BJ (cell line): ENCODE results near the gene HMX2. TPM values are rescaled to one million over a fixed set of nuclear protein-coding genes. Genes with fewer than 3 reads are reported as not detected.
A peak's percentile ranks its signal among the peaks of the same experiment; 100 is the strongest.

Experiments used
- CTCF ChIA-PET: fragments of 350-600 bp; formaldehyde crosslinking; extraction: SDS; loops from one replicate; lab custom pipeline; 2021; ENCODE audit warnings: antibody characterized with exemption, inconsistent platforms; lab: Yijun Ruan, JAX
- POLR2A ChIA-PET: fragments of 300-600 bp; sonication (Branson Sonifier 250); formaldehyde crosslinking; extraction: SDS; loops from one replicate; lab custom pipeline; 2021; ENCODE audit warnings: antibody characterized with exemption; lab: Charles Lee
- DNase-seq: peaks from one replicate; pipeline ENCODE4 v3.0.0-alpha.2; 2011; ENCODE audit warnings: low read depth
- H3K27me3 ChIP-seq: 2 replicates; pipeline ENCODE4 v1.6.0; 2011; ENCODE audit warnings: low read length; ENCODE audit not compliant: control insufficient read depth, insufficient read depth
- H3K36me3 ChIP-seq: 2 replicates; pipeline ENCODE4 v1.5.1; 2011; ENCODE audit warnings: low read length; ENCODE audit not compliant: control insufficient read depth, insufficient read depth
- H3K4me3 ChIP-seq: 2 replicates; pipeline ENCODE4 v1.5.1; 2011; ENCODE audit warnings: low read depth, mild to moderate bottlenecking, control low read depth, low read length
- polyA plus RNA-seq: library from polyadenylated mRNA; depleted of rRNA; stranded (reverse); fragments of >200 nt; gene quantifications from 2 replicates; pipeline ENCODE4 v1.2.3, GENCODE V29; 2011
- TF ChIP-seq, protein P1 (sequence below): IDR thresholded peaks from 2 replicates; pipeline ENCODE4 v1.5.1; 2011; ENCODE audit warnings: low read depth, mild to moderate bottlenecking, control low read depth, inconsistent platforms, low read length, moderate library complexity; ENCODE audit not compliant: insufficient read depth

Gene HMX2
- polyA plus RNA-seq, 1 experiment = not detected

DNA sequence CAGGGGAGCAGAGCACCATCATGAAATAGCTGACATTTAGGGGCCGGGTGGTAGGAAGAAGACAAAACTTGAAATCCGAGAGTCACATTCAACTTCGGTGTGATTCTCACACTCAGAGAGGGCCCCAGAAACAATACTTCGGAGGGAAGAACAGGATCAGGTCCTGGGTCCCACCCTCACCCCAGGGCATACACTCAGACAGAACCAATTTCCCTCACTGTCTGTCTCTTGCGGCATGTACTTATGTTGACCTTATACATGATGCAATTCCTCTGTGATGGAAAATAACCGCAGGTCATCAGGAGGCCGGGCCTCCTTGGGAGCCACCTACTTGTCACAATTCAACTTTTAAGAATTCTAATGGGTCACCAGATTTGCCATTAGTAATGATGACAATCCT, 38.5 kb upstream of the HMX2 start:
- H3K4me3 ChIP-seq = no peak overlapping the region
- no peaks in the 10 kb centered on the region for H3K36me3 ChIP-seq
- no peak for DNase-seq
- ChIA-PET CTCF (no interaction called here), POLR2A (no interaction called here)
- TF ChIP-seq, protein P1, sequence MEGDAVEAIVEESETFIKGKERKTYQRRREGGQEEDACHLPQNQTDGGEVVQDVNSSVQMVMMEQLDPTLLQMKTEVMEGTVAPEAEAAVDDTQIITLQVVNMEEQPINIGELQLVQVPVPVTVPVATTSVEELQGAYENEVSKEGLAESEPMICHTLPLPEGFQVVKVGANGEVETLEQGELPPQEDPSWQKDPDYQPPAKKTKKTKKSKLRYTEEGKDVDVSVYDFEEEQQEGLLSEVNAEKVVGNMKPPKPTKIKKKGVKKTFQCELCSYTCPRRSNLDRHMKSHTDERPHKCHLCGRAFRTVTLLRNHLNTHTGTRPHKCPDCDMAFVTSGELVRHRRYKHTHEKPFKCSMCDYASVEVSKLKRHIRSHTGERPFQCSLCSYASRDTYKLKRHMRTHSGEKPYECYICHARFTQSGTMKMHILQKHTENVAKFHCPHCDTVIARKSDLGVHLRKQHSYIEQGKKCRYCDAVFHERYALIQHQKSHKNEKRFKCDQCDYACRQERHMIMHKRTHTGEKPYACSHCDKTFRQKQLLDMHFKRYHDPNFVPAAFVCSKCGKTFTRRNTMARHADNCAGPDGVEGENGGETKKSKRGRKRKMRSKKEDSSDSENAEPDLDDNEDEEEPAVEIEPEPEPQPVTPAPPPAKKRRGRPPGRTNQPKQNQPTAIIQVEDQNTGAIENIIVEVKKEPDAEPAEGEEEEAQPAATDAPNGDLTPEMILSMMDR = no peak
- H3K27me3 ChIP-seq = no peaks in the 10 kb centered on the region

DNA sequence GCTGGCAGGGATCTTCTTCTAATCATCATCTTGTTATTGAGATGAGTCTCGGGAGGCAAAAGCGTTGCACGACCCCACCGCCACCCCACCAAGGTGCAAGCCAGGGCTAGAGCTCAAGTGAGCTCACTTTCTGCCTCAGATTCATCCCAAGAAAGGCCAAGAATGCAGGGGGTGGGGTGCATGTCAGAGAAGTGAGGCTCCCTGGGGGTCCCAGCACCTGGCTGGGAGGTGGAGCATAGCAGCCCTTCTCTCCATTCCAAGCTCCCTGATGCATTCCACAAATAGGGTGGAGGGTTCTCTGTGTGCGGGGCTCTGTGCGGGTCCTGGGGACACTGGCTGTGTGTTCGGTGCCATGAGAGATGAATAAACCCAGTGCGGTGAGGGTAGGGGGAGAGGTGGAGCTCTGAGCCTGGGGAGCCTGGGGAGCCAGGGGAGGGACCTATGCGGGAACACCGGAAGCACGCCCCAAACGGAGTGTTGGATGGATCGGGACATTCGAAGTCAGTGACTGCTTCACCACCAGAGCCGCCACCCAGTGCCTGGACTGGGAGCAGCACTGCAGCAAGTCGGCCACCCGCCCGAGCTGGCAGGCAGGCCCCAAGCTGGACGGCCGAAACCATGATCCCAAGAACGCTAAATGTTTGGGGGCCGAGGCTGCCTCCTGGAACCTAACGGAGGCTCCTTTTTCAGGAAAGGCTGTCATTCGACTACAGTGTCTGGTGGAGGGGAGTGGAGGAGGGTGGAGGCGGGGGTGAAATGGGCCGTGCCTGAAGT, 30.1 kb upstream of the HMX2 start:
- TF ChIP-seq, protein P1 = 0 out of 2 replicates have a peak, but pooled peaks have one; percentile 4
- Histone ChIP-seq H3K27me3 (peaks cover 7% of the 10 kb centered on the region), H3K4me3 (no peak overlapping the region), H3K36me3 (no peaks in the 10 kb centered on the region)
- DNase-seq = no peak
- ChIA-PET POLR2A (no interaction called here), CTCF (no interaction called here)

DNA sequence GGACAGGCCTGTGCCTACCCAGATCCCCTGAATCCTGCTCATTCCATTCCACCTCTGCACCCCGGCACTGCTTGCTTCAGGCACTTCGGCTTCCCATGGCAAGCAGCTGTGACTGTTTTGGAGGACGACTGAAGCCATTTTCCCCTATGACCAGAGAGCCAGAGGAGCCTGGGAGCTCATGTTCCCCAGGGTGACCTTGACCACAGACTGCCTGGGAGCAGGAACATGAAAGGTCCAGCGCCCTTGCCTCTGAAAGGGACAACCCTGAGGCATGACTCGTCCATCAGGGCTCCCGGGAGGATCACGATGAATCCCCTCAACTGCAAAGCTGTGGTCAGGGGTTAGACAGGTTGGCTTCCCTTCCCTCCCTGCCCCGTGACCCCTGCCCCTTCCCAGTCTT, 28.9 kb upstream of the HMX2 start:
- ChIA-PET CTCF (interaction anchor here (1.3 kb wide), 1 partner anchor 14 kb away, joined by 3 read pairs; no protein-coding TSS in a partner anchor), POLR2A (no interaction called here)
- H3K4me3 ChIP-seq = no peak overlapping the region

GRCh38 chr10:123126246-123126645, 21.7 kb upstream of the HMX2 start:
- no peak for DNase-seq
- CTCF ChIA-PET = no interaction called here
- POLR2A ChIA-PET = no interaction called here
- H3K27me3 ChIP-seq = peaks cover 3% of the 10 kb centered on the region
- TF ChIP-seq, protein P1 = no peak
- no peaks in the 10 kb centered on the region for H3K36me3 ChIP-seq
- no peak overlapping the region for H3K4me3 ChIP-seq

More for the DNA sequence above, 28.9 kb upstream of the HMX2 start:
- no peak for DNase-seq
- Histone ChIP-seq H3K36me3 (no peaks in the 10 kb centered on the region), H3K27me3 (peaks cover 7% of the 10 kb centered on the region)
- TF ChIP-seq, protein P1 = no peak

GRCh38 chr10:123129618-123130271, 18.2 kb upstream of the HMX2 start:
- no peak overlapping the region for H3K4me3 ChIP-seq
- H3K27me3 ChIP-seq = peaks cover 35% of the 10 kb centered on the region
- H3K36me3 ChIP-seq = no peaks in the 10 kb centered on the region
- TF ChIP-seq, protein P1 = no peak
- no peak for DNase-seq
- ChIA-PET POLR2A (no interaction called here), CTCF (no interaction called here)
